HepG2 (cell line): ENCODE results near the gene DNAJC1. TPM values are rescaled to one million over a fixed set of nuclear protein-coding genes. Genes with fewer than 3 reads are reported as not detected.

Experiments used
- ARID4A ChIP-seq: sonication (generic); formaldehyde crosslinking; IDR thresholded peaks from 2 replicates; pipeline ENCODE4 v1.5.0; 2020; ENCODE audit warnings: mild to moderate bottlenecking, missing genetic modification reagents, borderline replicate concordance
- CREB3 ChIP-seq: sonication (generic); formaldehyde crosslinking; IDR thresholded peaks from 2 replicates; pipeline ENCODE4 v1.5.0; 2020; ENCODE audit warnings: missing genetic modification reagents
- HNRNPK ChIP-seq: fragments of 200-400 bp; formaldehyde crosslinking; IDR thresholded peaks from 2 replicates; pipeline ENCODE4 v1.6.1; 2018; ENCODE audit warnings: low read length, low read depth, moderate library complexity, mild to moderate bottlenecking; ENCODE audit not compliant: poor library complexity, severe bottlenecking
- RBAK ChIP-seq: sonication (generic); formaldehyde crosslinking; IDR thresholded peaks from 2 replicates; pipeline ENCODE4 v1.5.1; 2020; ENCODE audit warnings: mild to moderate bottlenecking, missing genetic modification reagents
- REPIN1 ChIP-seq: sonication (generic); formaldehyde crosslinking; IDR thresholded peaks from 2 replicates; pipeline ENCODE4 v1.8.0; 2022; ENCODE audit warnings: missing genetic modification reagents, low read depth, mild to moderate bottlenecking, borderline replicate concordance
- RFXAP ChIP-seq: sonication (generic); formaldehyde crosslinking; IDR thresholded peaks from 2 replicates; pipeline ENCODE4 v1.4.0; 2020; ENCODE audit warnings: missing genetic modification reagents, borderline replicate concordance
- SP5 ChIP-seq: IDR thresholded peaks from 2 replicates; pipeline ENCODE4 v1.6.1; 2016; ENCODE audit warnings: low read depth, borderline replicate concordance
- polyA plus RNA-seq, 8 experiments: library from polyadenylated mRNA; depleted of rRNA in 3 of 8; stranded (reverse) in 7 of 8; unstranded in 1 of 8; fragments of >200 nt; fragmentation: Illumina TruSeq in 4 of 8; extraction: Trizol in 4 of 8; gene quantifications; 2 replicates each; pipeline versions ENCODE4 v1.2.1 to v1.2.3, GENCODE V29; 2011 to 2016; ENCODE audit warnings: low read depth in 4 of 8, missing spikeins in 1 of 8, mixed read lengths in 1 of 8; ENCODE audit not compliant: insufficient read depth in 1 of 8
- total RNA-seq, 5 experiments: library from RNA; depleted of rRNA; stranded (reverse); fragments of >200 nt; fragmentation: Illumina TruSeq; extraction: Trizol; gene quantifications; 2 replicates each; pipeline ENCODE4 v1.2.3, GENCODE V29; 2016; ENCODE audit warnings: low read depth in 1 of 5
- TF ChIP-seq, protein P1 (sequence below): IDR thresholded peaks from 2 replicates; pipeline ENCODE4 v1.6.1; 2016
- TF ChIP-seq, protein P2 (sequence below): sonication (generic); formaldehyde crosslinking; IDR thresholded peaks from 2 replicates; pipeline ENCODE4 v1.5.0; 2020; ENCODE audit warnings: missing genetic modification reagents
- TF ChIP-seq, protein P3 (sequence below): sonication (generic); formaldehyde crosslinking; IDR thresholded peaks from 2 replicates; pipeline ENCODE4 v1.5.0; 2020; ENCODE audit warnings: mild to moderate bottlenecking, missing genetic modification reagents, borderline replicate concordance

DNAJC1 gene
- total and polyA plus RNA-seq, 2 of the 13 experiments (the other 11 are each of a cell fraction or from before 2014, with no cell fraction given), result 9.9 to 16.6 TPM

- 0 out of 2 replicates have a peak, but pooled peaks have one; percentile 24 for TF ChIP-seq RBAK (CRISPR knock-in tag)
- no peak for TF ChIP-seq RFXAP (CRISPR knock-in tag)
- no peak for TF ChIP-seq SP5 (CRISPR knock-in tag)
- TF ChIP-seq HNRNPK, result no peak
- TF ChIP-seq, protein P1, sequence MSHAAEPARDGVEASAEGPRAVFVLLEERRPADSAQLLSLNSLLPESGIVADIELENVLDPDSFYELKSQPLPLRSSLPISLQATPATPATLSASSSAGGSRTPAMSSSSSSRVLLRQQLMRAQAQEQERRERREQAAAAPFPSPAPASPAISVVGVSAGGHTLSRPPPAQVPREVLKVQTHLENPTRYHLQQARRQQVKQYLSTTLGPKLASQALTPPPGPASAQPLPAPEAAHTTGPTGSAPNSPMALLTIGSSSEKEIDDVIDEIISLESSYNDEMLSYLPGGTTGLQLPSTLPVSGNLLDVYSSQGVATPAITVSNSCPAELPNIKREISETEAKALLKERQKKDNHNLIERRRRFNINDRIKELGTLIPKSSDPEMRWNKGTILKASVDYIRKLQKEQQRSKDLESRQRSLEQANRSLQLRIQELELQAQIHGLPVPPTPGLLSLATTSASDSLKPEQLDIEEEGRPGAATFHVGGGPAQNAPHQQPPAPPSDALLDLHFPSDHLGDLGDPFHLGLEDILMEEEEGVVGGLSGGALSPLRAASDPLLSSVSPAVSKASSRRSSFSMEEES, result peak; percentile 72; the same call in 1 of the 2 replicates
- peak; percentile 44; the same call in 1 of the 2 replicates for TF ChIP-seq ARID4A (CRISPR knock-in tag)
- TF ChIP-seq REPIN1 (CRISPR knock-in tag), result no peak
- TF ChIP-seq, protein P2, sequence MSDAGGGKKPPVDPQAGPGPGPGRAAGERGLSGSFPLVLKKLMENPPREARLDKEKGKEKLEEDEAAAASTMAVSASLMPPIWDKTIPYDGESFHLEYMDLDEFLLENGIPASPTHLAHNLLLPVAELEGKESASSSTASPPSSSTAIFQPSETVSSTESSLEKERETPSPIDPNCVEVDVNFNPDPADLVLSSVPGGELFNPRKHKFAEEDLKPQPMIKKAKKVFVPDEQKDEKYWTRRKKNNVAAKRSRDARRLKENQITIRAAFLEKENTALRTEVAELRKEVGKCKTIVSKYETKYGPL (CRISPR knock-in tag), result peak; percentile 97
- TF ChIP-seq, protein P3, sequence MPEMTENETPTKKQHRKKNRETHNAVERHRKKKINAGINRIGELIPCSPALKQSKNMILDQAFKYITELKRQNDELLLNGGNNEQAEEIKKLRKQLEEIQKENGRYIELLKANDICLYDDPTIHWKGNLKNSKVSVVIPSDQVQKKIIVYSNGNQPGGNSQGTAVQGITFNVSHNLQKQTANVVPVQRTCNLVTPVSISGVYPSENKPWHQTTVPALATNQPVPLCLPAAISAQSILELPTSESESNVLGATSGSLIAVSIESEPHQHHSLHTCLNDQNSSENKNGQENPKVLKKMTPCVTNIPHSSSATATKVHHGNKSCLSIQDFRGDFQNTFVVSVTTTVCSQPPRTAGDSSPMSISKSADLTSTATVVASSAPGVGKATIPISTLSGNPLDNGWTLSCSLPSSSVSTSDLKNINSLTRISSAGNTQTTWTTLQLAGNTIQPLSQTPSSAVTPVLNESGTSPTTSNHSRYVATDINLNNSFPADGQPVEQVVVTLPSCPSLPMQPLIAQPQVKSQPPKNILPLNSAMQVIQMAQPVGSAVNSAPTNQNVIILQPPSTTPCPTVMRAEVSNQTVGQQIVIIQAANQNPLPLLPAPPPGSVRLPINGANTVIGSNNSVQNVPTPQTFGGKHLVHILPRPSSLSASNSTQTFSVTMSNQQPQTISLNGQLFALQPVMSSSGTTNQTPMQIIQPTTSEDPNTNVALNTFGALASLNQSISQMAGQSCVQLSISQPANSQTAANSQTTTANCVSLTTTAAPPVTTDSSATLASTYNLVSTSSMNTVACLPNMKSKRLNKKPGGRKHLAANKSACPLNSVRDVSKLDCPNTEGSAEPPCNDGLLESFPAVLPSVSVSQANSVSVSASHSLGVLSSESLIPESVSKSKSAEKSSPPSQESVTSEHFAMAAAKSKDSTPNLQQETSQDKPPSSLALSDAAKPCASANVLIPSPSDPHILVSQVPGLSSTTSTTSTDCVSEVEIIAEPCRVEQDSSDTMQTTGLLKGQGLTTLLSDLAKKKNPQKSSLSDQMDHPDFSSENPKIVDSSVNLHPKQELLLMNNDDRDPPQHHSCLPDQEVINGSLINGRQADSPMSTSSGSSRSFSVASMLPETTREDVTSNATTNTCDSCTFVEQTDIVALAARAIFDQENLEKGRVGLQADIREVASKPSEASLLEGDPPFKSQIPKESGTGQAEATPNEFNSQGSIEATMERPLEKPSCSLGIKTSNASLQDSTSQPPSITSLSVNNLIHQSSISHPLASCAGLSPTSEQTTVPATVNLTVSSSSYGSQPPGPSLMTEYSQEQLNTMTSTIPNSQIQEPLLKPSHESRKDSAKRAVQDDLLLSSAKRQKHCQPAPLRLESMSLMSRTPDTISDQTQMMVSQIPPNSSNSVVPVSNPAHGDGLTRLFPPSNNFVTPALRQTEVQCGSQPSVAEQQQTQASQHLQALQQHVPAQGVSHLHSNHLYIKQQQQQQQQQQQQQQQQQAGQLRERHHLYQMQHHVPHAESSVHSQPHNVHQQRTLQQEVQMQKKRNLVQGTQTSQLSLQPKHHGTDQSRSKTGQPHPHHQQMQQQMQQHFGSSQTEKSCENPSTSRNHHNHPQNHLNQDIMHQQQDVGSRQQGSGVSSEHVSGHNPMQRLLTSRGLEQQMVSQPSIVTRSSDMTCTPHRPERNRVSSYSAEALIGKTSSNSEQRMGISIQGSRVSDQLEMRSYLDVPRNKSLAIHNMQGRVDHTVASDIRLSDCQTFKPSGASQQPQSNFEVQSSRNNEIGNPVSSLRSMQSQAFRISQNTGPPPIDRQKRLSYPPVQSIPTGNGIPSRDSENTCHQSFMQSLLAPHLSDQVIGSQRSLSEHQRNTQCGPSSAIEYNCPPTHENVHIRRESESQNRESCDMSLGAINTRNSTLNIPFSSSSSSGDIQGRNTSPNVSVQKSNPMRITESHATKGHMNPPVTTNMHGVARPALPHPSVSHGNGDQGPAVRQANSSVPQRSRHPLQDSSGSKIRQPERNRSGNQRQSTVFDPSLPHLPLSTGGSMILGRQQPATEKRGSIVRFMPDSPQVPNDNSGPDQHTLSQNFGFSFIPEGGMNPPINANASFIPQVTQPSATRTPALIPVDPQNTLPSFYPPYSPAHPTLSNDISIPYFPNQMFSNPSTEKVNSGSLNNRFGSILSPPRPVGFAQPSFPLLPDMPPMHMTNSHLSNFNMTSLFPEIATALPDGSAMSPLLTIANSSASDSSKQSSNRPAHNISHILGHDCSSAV, result no peak
- TF ChIP-seq CREB3 (CRISPR knock-in tag), result no peak
Measured at GRCh38 chr10:21754410-21755011, 249.0 kb downstream of the DNAJC1 start (continued).
